Measurements from ENCODE around the gene ZFP36L2.

The ZFP36L2 gene

DNA sequence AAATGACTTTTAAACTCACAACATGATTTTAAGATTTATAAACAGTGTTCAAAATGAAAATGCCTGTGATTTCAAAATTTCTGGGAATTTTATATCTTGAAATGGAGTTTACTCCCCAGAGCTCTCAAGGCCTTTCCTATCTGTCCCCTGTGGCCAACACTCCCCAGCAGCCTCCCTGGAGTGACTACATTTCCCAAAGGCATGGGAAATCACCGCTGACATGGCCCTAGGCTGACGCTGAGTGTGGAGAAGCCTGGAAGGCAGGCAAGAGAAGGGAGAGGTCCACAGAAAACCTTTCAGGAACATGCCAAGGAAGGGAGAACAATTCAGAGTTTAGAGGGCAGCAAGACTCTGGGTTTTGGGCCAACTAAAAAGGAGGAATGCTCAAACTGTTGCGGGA lies 20.2 kb upstream of the ZFP36L2 start:
- DNase-seq (ENCODE audit: low read depth): no peak

DNA sequence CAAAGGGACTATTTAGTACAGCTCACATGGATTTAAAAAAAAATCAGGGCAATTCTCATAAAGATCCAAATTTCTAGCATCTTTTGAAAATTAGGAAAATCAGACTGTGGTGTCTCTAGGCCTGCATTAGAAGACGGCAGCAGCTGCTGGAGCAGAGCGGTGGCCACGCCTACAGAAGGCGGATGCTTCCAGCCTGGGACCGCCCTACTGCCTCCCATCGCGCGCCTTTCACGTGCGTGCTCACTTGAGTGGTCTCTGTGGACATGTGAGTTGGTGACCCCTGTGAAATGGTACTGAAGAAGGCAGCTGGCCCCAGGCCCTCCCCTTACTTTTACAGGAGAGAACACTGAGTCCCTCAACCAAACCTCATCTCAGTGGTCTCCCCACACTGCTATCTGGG lies 15.2 kb upstream of the ZFP36L2 start:
- DNase-seq (ENCODE audit: low read depth): no peak

DNA sequence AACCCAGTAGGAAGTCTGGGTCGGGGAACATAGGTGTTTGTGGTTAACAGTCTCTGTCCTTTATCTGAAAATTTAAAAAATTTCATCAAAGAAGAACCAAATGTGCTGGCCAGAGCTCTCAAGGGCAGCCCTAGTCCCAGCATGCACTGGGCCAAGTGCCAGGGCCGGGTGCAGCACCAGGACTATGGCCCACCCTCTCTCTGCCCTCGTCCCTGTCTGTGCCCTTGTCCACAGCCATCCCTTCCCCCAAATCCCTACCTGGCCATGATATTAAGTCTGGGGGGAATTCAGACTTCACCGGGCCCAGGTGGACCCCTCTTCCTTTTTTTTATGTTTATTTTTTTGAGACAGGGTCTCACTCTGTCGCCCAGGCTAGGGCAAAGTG lies 14.4 kb upstream of the ZFP36L2 start:
- no peak for DNase-seq (ENCODE audit: low read depth)

DNA sequence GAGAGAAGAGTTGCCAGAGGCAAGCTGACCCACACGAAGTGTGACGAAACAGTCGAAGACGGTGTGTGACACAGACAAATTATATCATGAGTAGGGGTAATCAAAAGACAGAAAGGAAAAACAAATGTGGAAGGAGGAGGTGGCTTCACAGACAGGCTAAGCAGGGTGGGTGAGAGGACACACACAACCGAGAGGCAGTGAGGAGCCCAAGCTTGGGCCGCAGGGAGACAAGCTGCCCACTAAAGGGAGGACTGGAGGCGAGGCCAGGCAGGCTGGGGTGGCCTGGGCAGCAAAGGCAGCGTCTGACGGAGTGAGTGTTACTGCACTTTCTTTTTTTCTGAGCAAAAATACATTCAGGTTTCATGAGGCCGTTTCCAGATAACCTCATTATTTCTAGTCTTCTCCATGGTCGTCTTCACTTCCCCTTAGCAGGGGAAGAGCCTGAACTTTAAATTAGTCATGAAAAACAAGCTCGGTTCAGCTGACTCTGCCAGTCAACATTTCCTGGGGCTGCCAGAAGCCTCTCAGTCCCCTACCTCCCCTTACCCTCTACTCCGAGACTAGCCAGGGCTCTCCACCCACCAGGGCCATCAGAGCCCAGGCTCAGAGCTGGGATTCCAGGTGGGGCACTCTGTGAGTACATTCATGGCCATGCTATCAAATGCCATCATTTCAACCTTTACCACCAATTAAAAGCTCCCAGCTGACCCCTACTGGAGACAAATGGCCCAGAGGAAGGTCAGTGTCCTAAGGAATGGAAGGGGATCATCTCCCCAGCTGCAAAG lies 13.8 kb upstream of the ZFP36L2 start:
- no peak for DNase-seq (ENCODE audit: low read depth)

DNA sequence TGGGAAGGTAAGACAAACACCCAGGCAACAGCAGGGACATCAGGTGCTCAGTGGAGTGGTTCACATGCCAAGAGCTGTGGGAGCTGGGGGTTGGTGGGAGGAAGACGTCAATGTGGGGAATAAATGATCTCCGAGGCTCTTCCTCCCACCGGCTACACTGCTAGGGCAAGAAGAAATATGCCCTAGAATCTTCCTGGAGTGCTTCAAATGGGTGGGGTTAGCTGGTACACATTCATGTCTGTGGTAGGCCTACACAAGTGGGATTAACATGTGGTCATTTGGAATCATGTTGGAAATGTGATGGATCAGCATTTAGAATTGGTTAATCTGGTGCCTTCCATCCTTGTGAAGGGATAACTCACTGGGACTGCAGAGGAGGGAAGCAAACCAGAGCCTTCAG lies 12.4 kb upstream of the ZFP36L2 start:
- no peak for DNase-seq (ENCODE audit: low read depth)

DNA sequence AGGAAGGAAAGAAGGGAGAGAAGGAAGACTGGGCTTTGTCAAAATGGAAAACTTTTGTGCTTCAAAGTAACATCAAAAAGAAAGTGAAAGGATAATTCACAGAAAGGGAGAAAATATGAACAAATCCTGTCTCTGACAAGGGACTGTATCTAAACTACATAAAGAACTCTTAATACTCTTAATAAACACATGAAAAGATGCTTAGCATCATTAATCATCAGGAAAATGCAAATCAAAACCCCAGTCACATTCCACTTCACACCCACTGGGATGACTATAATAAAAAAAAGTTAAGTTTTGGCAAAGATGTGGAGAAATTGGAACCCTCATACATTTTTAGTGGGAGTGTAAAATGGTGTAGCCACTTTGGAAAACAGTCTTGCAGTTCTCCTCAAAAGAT lies 11.8 kb upstream of the ZFP36L2 start:
- DNase-seq (ENCODE audit: low read depth): no peak

DNA sequence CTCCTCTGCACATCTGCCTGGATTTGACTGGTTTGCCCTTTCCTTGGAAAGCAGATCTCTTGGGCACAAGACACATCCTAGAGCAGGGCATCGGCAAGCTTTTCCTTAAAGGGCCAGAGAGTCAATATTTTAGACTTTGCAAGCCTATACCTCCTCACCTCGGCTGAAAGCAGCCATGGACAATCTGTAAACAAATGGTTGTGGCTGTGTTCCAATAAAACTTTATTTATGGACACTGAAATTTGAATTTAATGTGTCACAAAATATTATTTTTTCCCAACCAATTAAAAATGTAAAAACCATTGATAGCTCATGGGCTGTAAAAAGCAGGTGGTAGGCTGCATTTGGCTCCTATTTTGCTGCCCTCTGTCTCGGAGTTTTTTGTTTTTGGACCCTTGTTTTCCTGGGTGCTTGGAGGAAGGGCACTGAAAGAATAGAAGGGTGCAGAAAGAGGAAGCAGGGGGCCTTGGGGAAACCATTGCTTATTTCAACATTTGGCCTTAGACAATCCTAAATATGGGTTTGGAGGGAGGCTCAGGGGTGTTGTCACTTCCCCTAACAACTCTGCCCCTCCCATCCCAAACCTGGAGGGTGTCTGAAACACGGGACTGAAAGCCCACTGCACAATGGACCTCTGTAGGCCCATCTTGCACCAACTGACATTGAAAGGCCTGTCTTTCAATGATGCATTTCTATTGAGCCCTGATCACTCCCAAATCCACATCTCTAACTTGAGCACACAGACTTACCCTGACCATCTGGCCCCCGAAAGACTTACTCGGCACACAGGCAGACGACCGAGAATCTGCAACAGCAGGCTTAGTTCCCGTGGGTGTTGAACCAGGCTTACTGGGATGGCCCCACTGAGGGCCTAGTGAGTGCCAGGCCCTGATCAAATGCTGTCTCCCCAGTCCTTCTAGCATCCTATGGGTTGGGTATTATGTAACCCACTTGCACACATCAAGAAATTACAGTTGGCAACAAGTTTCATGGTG lies 7.1 kb upstream of the ZFP36L2 start:
- no peak for DNase-seq (ENCODE audit: low read depth)

DNA sequence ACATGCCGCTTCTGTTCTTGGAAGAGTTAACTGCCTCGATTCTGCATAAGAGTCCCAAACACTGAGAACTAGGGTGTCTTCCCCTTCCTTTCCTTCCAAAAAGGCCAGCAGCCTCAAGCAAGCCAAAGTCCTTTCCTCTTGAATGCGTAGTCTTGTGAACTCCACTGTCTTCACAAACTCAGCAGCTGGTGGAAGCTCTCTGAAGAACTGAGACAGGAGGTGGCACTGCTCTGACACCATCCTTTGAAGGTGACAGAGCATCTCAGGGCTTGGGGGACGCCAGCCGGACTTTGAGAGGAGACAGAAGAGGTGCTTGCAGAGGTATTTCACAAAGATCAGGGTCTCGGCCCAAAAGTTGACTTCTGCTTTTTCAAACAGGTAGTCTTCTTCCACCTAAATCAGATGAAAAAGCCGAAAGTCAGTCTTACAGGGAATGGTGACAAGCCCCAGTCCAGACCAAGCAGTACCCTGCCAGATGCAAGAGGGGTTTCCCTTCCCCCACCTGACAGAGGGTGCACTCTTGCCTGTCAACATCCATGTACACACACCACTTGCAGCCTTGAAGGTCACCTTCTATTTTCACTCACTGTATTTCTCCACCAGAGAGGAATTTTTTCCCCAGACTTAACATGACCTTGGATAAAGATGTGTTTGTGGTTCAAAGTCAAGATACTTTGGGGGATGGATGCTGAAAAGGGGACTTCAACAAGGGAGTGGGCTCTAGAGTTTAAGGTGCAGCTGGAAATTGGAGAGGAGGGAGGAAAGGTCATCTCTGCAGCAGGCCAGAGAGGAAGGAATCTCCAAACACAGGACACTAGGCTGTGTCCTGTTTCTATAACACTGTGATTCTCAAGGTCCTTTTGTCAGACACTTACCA lies 4.8 kb upstream of the ZFP36L2 start:
- DNase-seq (ENCODE audit: low read depth): no peak

DNA sequence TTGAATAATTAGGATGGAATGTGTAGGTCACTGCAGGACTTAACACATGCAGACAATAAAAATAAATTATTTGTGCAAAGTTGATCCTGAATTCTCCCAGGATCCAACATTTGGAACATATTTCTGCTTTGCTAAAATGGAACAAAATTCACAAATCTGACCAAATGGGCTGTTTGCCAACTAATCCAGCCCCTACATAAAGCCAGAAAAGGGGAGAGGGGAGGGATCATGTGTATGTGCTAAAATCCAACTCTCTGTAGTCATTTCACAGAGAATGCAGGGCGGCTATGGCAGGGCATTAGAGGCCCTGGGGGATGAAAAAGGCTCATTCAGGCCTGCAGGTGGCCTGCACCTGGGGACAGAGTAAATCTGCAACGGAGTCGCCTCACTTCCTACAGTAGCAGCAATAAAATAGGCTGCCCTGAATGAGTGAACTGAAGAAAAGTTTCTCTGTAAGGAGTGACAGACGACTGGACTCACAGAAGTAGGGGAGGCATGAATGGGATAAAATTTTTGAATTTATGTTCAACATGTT lies 4.0 kb upstream of the ZFP36L2 start:
- no peak for DNase-seq (ENCODE audit: low read depth)

DNA sequence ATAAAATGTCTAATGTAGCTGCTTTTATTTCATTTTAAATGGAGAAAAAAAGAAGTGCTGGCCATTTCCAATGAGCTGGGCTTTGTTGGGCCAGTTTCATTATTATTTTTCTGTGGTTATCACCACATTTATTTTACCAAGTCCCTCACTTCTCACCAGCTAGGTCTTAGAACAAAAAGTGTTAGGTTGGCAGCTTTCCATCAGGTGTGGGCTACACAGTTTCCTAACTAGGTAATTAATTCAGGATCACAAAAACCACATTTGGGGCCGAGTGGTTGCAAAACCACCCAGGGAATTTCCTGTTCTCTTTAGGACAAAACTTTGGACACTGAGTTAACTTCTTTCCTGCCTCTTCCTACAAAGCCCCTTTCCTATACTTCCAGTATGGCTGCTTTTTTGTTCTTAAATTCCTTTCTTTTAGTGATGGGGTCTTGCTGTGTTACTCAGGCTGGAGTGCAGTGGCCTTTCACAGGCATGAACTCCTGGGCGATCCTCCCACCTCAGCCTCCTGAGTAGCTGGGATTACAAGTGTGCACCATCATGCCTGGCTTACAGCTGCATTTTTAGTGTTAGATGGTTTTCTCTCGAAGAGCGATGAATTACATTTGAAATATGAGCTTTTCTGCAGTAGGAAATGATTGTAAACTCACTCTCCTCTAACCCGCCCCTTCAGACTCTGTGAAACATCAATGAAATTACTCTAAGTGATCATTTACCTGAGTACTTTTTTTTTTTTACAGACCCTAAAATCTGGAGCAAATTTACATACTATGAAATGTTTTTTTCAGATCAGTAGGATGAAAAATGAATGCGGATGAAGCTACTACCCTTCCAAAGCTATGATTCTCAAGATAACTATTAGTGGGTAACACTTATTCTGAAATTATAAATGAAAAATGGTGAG lies 2.6 kb upstream of the ZFP36L2 start:
- DNase-seq (ENCODE audit: low read depth): no peak

DNA sequence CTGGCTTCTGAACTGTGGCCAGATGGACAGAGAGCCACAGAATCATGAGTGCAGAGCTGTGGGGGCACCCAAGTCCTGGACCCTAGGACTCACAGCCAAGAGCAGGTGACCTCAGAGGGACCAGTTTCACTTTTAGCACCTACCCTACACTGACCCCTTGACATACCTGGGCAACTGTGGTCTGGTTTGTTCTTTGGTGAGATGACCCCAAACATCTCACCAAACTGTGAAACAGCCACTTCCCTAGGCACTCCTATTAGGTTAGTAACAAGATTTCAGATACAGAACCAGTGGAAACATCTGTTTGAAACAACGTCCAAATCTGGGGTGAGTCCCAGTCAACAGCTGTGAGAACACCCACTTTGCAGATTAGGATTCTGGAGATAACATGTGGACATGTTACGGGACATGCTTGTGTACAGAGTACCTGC lies 1.9 kb upstream of the ZFP36L2 start:
- DNase-seq (ENCODE audit: low read depth): no peak

DNA sequence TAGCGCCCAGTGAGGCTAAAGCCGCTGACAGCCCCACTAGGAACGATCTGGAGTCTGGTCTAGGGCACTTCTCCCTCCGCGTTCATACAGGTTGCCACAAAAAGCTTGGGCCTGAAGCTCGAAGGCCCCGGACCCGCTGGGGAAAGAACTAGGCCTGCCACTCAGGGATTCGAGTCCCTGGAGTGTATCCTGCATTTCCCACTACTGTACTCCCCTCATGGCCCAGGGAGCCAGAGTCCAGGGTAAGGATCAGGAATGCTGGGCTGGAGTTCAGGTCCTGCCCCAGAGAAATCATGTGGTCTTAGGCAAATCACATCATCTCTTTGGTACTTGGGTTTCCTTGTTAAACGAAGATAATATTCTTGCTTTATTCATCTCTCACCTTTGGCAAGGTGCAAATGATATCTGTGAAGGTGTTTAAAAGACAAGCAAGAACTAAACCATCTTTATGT lies 1.4 kb upstream of the ZFP36L2 start:
- no peak for DNase-seq (ENCODE audit: low read depth)

DNA sequence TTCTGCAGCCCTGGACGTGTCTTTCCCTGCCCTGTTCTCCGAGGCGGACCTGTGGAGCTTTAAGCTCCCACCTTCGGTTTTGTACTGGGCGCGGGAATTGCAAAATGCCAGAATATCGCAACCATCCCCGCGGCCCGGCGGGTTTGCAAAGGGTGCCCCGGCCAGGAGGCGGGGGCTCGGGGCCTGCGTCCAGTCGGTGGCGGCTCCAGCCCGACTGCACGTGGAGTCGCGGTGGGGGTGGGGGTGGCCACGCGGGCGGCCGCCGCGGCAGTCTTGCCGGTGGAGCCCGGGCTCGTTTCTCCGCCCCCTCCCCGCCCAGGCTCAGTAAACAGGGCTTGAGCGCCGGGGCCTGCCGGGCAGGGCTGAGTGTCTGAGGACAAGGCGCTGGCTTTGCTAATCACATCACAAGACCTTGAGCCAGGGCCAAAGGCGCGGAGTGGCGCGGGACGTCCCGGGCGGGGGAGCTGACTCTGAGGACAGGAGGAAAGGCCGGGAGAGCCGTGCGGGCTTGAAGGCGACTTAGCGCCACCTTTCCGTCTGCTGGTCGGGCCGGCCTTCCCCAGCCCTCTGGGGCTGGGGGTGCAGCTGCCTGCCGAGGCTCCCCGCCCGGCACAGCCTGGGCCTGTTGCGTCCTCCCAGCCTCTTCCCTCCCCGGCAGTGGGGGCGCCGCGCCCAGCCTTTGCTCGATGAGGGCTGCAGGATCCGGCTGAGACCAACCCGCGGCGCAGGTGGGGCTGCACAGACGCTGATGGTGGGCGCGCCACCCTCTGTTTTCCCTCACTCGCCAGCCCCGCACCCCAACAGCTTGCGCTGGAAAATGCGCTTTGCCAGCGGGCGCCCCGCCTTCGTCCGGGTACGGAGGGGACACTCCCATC lies 786 bp upstream of the ZFP36L2 start:
- peak; percentile 54 for DNase-seq (ENCODE audit: low read depth)

DNA sequence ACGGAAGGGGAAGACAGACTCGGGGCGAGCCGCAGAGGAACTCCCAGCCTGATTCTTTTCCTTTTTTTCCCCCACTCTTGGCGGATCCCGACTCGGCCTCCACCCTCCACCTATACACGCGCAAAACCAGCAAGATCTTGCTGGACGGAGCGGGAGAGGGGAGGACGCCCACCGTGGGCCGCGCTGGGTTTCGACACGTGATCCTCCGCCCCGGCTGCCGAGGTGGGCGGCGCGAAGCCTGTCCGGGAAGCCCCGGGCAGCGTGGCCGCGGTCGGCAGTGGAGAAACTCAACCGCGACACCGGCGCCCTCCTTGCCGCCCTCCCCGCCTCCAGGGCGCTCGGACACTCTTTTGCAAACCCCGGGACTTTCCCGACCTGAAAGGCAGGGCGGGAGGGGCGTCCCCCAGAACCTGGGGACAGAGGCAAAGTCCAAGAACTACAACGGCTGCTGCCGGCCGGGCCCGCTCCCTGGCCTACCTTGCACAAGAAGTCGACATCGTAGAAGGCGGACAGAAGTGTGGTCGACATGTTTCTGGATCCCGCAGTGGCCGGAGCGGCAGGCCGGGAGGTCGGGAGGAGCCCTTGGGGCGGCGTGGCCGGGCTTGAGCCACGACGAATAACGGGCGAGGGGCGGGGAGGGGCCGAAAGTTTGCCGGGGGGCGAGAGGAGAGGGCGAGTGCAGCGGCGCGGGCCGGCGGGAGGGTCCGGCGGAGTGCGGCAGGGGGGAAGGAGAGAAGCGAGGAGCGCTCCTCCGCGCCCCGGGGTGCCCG lies 433 bp downstream of the ZFP36L2 start:
- peak; percentile 73 for DNase-seq (ENCODE audit: low read depth)

DNA sequence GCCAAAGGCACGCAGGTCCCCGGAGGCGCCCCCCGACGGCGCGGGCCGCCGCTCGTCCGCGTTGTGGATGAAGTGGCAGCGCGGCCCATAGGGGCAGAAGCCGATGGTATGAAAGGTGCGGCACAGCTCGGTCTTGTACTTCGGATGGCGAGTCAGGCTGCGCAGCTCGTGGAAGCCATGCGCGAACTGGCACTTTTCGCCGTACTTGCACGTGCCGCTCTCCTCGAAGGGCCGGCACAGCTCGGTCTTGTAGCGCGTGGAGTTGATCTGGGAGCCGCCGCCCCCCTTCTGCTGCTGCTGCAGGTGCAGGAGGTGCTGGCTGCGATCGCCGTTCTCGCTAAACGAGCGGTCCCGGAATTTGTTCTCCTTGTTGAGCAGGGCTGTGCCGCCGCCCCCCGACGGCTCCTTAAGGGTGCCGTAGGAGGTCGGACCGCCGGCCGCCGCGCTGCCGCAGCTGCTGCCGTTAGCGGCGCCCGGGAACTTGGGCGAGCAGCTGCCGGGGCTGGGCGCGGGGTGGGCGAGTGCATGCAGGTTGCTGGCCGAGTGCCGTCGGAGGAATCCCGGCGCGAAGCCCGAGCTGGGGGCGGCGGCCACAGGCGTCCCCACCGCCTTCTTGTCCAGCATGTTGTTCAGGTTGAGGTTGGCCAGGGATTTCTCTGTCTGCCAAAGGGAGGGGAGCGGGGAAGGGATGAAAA lies 1.2 kb downstream of the ZFP36L2 start:
- DNase-seq (ENCODE audit: low read depth): peak; percentile 44

DNA sequence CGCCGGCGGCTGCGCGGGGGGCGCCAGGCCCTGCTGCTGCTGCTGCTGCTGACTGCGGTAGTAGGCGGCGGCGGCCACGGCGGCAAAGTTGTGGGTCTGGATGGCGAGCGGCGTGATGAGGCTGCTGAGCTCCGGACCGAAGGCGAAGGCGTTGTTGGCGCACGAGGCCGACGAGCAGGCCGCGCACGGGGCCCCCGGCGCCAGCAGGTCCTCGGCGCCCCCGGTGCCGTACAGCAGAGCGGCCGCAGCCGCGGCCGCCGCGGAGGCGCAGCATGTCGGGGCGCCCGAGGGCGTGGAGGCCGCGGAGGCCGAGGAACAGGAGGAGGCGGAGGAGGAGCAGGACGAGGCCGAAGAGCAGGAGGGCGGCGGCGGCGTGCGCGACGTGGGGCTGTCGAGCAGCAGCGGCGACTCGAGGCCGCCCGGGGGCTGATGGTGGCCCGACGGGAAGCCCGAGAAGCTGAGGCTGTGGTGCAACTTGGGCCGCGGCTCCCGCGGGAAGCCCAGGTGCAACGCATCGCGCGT lies 1.8 kb downstream of the ZFP36L2 start:
- peak; percentile 26 for DNase-seq (ENCODE audit: low read depth)

DNA sequence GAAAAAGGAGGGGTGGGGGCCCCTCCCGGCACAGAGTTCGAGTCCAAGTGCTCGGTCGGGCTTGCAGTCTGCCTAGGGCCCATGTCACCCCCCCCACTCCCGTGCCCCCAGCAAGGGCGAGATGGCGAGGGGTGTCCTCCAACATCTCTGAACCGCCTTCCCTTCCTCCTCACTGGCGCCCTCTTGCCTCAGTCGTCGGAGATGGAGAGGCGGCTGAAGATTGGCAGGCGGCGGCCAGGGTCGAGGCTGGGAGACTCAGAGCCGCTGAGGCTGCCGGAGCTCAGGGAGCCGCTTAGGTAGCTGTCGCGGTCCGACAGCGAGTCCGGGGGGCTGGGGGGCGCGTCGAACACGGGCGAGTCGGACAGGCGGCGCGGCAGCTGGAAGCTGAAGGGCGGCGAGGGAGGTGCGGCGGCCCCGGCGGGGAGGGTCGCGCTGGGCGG lies 2.3 kb downstream of the ZFP36L2 start:
- peak; percentile 55 for DNase-seq (ENCODE audit: low read depth)

DNA sequence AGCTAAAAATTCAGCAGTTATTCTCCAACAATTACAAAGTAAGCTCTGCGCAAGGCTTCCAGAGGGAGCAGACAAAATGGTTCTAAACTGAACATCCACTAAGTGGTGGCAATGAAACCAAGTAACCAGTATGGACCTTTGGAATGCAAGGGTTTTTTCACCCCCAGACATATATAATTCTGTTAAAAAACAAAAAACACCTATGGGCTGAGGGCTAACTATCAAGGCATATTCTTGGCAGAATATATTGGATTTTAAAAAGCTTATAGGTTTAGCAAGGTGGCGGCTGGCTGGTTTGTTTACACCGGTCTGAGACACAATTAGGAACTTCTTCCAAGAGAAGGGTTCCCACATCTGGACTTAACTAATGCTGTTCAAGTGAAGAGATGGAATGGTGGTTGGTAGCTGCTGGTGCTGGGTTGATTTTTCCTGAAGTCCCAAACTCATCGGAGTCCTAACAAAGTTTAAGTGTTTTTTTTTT lies 2.8 kb downstream of the ZFP36L2 start:
- no peak for DNase-seq (ENCODE audit: low read depth)

Data from stimulated activated CD8-positive, alpha-beta memory T cell treated with anti-CD3 and anti-CD28 coated beads, Interleukin-4, amount 100 ng/mL, for 24 hours (primary cell).